ENCODE measurements around the gene RANBP3L.

Gene RANBP3L

GRCh38 chr5:36228505-36228904, 73.2 kb downstream of the RANBP3L start:
- Histone ChIP-seq H3K79me2 (ENCODE audit: low read length) (peaks cover 4% of the 10 kb centered on the region; the same call in 1 of the 2 replicates), H3K27me3 (replicated peaks; ENCODE audit: insufficient read depth, low read length) (no peaks in the 10 kb centered on the region), H3K4me3 (ENCODE audit: low read length) (no peak overlapping the region), H3K4me2 (ENCODE audit: low read depth, low read length) (no peak overlapping the region), H3F3A (ENCODE audit: insufficient read depth, low read length) (no peaks in the 10 kb centered on the region), H3K9ac (ENCODE audit: low read length) (no peak overlapping the region), H4K20me1 (ENCODE audit: insufficient read depth, low read length) (no peaks in the 10 kb centered on the region), H3K4me1 (ENCODE audit: low read length) (no peaks in the 10 kb centered on the region), H2AFZ (ENCODE audit: low read length) (no peak overlapping the region), H3K9me2 (replicated peaks; ENCODE audit: insufficient read depth, low read length) (no peaks in the 10 kb centered on the region), H3K27ac (ENCODE audit: low read length) (no peak overlapping the region), H3K36me3 (replicated peaks; ENCODE audit: insufficient read depth, low read length) (peaks cover 2% of the 10 kb centered on the region; the same call in 1 of the 2 replicates), H3K9me3 (replicated peaks; ENCODE audit: insufficient read depth, low read length) (no peaks in the 10 kb centered on the region)
- DNase-seq = no peak
- TF ChIP-seq EZH2 (optimal IDR thresholded peaks at IDR 0.05; ENCODE audit: low read depth, low read length) (no peak), CTCF (IDR thresholded peaks at IDR 0.05; ENCODE audit: low read length) (no peak), EZH2phosphoT487 (IDR thresholded peaks at IDR 0.05; ENCODE audit: low read length) (no peak)

GRCh38 chr5:36227046-36227445, 74.7 kb downstream of the RANBP3L start:
- Histone ChIP-seq H4K20me1 (ENCODE audit: insufficient read depth, low read length) (no peaks in the 10 kb centered on the region), H3K27me3 (replicated peaks; ENCODE audit: insufficient read depth, low read length) (no peaks in the 10 kb centered on the region), H3K4me3 (ENCODE audit: low read length) (no peak overlapping the region), H3K9ac (ENCODE audit: low read length) (no peak overlapping the region), H3K27ac (ENCODE audit: low read length) (no peak overlapping the region), H3K36me3 (replicated peaks; ENCODE audit: insufficient read depth, low read length) (peaks cover 2% of the 10 kb centered on the region; the same call in 1 of the 2 replicates), H2AFZ (ENCODE audit: low read length) (no peak overlapping the region), H3K4me2 (ENCODE audit: low read depth, low read length) (no peak overlapping the region), H3K4me1 (ENCODE audit: low read length) (no peaks in the 10 kb centered on the region), H3K9me2 (replicated peaks; ENCODE audit: insufficient read depth, low read length) (no peaks in the 10 kb centered on the region), H3F3A (ENCODE audit: insufficient read depth, low read length) (no peaks in the 10 kb centered on the region), H3K79me2 (ENCODE audit: low read length) (no peaks in the 10 kb centered on the region), H3K9me3 (replicated peaks; ENCODE audit: insufficient read depth, low read length) (no peaks in the 10 kb centered on the region)
- no peak for DNase-seq
- TF ChIP-seq EZH2 (optimal IDR thresholded peaks at IDR 0.05; ENCODE audit: low read depth, low read length) = no peak
- TF ChIP-seq CTCF (IDR thresholded peaks at IDR 0.05; ENCODE audit: low read length) = no peak
- no peak for TF ChIP-seq EZH2phosphoT487 (IDR thresholded peaks at IDR 0.05; ENCODE audit: low read length)

- Histone ChIP-seq H3K27me3 (replicated peaks; ENCODE audit: insufficient read depth, low read length) (no peaks in the 10 kb centered on the region), H4K20me1 (ENCODE audit: insufficient read depth, low read length) (no peaks in the 10 kb centered on the region), H3K9ac (ENCODE audit: low read length) (no peak overlapping the region), H2AFZ (ENCODE audit: low read length) (no peak overlapping the region), H3K4me2 (ENCODE audit: low read depth, low read length) (no peak overlapping the region), H3K27ac (ENCODE audit: low read length) (no peak overlapping the region), H3K9me2 (replicated peaks; ENCODE audit: insufficient read depth, low read length) (no peaks in the 10 kb centered on the region), H3K4me3 (ENCODE audit: low read length) (no peak overlapping the region), H3K9me3 (replicated peaks; ENCODE audit: insufficient read depth, low read length) (no peaks in the 10 kb centered on the region), H3F3A (ENCODE audit: insufficient read depth, low read length) (no peaks in the 10 kb centered on the region), H3K79me2 (ENCODE audit: low read length) (no peaks in the 10 kb centered on the region), H3K4me1 (ENCODE audit: low read length) (no peaks in the 10 kb centered on the region), H3K36me3 (replicated peaks; ENCODE audit: insufficient read depth, low read length) (peaks cover 2% of the 10 kb centered on the region; the same call in 1 of the 2 replicates)
- DNase-seq = no peak
- TF ChIP-seq CTCF (IDR thresholded peaks at IDR 0.05; ENCODE audit: low read length) (no peak), EZH2phosphoT487 (IDR thresholded peaks at IDR 0.05; ENCODE audit: low read length) (no peak), EZH2 (optimal IDR thresholded peaks at IDR 0.05; ENCODE audit: low read depth, low read length) (no peak)
These were observed 79.1 kb downstream of the RANBP3L start for GRCh38 chr5:36222620-36223019.
